Heart right ventricle (tissue), 16 donors: ENCODE results near the gene SRP68. TPM values are rescaled to one million over a fixed set of nuclear protein-coding genes. Genes with fewer than 3 reads are reported as not detected.
A peak's percentile ranks its signal among the peaks of the same experiment; 100 is the strongest.

Experiments used
- ATAC-seq, 8 donors: fragments of 200-7000 bp; cut with Tn5 transposase; one replicate each; pipeline ENCODE4 v1.9.1; 2020; ENCODE audit warnings: mild to moderate bottlenecking in 8 of 8, moderate library complexity in 8 of 8, moderate number of reproducible peaks in 1 of 8
- DNase-seq, 2 donors: peaks; one replicate each; pipeline ENCODE4 v3.0.0-alpha.2; 2020
- H3K27ac ChIP-seq, 10 donors: fragments of 200-600 bp; sonication (generic) in 2 of 10; one replicate each; pipeline versions ENCODE4 v1.5.0 to v1.8.0; 2020 to 2022; ENCODE audit warnings: mild to moderate bottlenecking in 3 of 10
- H3K27me3 ChIP-seq, 7 donors: fragments of 200-600 bp; one replicate each; pipeline ENCODE4 v1.8.0; 2021 to 2022; ENCODE audit warnings: mild to moderate bottlenecking in 2 of 7
- H3K36me3 ChIP-seq, 9 donors: fragments of 200-600 bp; sonication (generic) in 1 of 9; one replicate each; pipeline versions ENCODE4 v1.5.0 to v1.8.0; 2020 to 2022; ENCODE audit warnings: mild to moderate bottlenecking in 2 of 9
- H3K4me1 ChIP-seq, 9 donors: fragments of 200-600 bp; sonication (generic) in 1 of 9; one replicate each; pipeline versions ENCODE4 v1.5.0 to v1.8.0; 2020 to 2022; ENCODE audit warnings: mild to moderate bottlenecking in 4 of 9
- H3K4me3 ChIP-seq, 10 donors: fragments of 200-600 bp; sonication (generic) in 2 of 10; one replicate each; pipeline versions ENCODE4 v1.5.0 to v1.8.0; 2020 to 2022; ENCODE audit warnings: mild to moderate bottlenecking in 7 of 10, moderate library complexity in 2 of 10
- H3K9me3 ChIP-seq, 11 donors: fragments of 200-600 bp in 10 of 11; sonication (generic) in 2 of 11; one replicate each; pipeline versions ENCODE4 v1.5.0 to v1.8.0; 2013 to 2022; ENCODE audit warnings: mild to moderate bottlenecking in 2 of 11, control low read depth in 1 of 11, moderate library complexity in 1 of 11
- CTCF ChIP-seq, 9 donors: fragments of 200-600 bp; sonication (generic) in 2 of 9; IDR thresholded peaks; one replicate each; pipeline versions ENCODE4 v1.5.0 to v1.8.0; 2021 to 2022; ENCODE audit warnings: antibody characterized with exemption in 9 of 9, mild to moderate bottlenecking in 5 of 9, moderate library complexity in 1 of 9
- WGBS, 2 donors: extraction: QIAGEN DNeasy Blood & Tissue Kit; methylation state at CpG; one replicate each; pipeline ENCODE4 v1.1.7; 2013; ENCODE audit warnings: inconsistent platforms in 1 of 2; 5-methylcytosine and 5-hydroxymethylcytosine counted together
- intact Hi-C, 10 donors: fragments of 100-400 bp; cut with DNase I; formaldehyde crosslinking; loops; one replicate each; pipeline versions ENCODE4 v1.11.1 to v1.14.2; 2022
- polyA plus RNA-seq, 2 donors: library from polyadenylated mRNA; stranded (reverse); fragments of 200-250 nt; gene quantifications; one replicate each; pipeline ENCODE4 v1.2.3, GENCODE V29; 2013
- total RNA-seq, 10 donors: library from RNA; stranded (reverse); fragmentation: NEBNext Ultra II Directional in 3 of 10; extraction: Animal tissue kit (Norgen Biotek cat#: 25700) in 3 of 10; gene quantifications; one replicate each; pipeline versions ENCODE4 v1.2.1 to v1.2.4, GENCODE V29; 2021 to 2023
- donor health status: Arrhythmogenic right ventricular cardiomyopathy.
- donor health status: ischemic (EF 13 %, LVEDD 7.1; RV severe dilation, severe dysfunction).
- donor health status: healthy with polysubstance abuse.
- donor health status: DM: no; HTN: yes; CAD: no.
- donor health status: DM: no; HTN: no; CAD: no.
- donor health status: ischemic (EF 25% LVEDD 6.9; RV normal size, moderate dysfunction).
- donor health status: ischemic (EF 25% LVEDD 5.7; RV mildly dilated, moderate dysfunction).
- donor health status: healthy.
- donor health status: DM: yes; HTN: yes; CAD: no.
- donor health status: Ischemic cardiomyopathy.
- donor health status: ischemic (EF 35%, LVEDD 5.7; RV mildly dilated, moderate dysfunction).
- donor health status: nonischemic (EF 11% LVEDD 7.7; RV severe dilation, severe dysfunction).
- donor health status: DM: yes; HTN: yes; CAD: no.
- donor health status: PGD.
- donor health status: ischemic (EF 29% LVEDD 5.4; RV normal size, mild dysfunction).
- donor health status: nonischemic (EF 23%, LVEDD 6.1; RV moderate dilation, normal function).

Gene SRP68
- total and polyA plus RNA-seq, 12 donors: 26.2 to 69.7 (median 61.7) TPM

DNA sequence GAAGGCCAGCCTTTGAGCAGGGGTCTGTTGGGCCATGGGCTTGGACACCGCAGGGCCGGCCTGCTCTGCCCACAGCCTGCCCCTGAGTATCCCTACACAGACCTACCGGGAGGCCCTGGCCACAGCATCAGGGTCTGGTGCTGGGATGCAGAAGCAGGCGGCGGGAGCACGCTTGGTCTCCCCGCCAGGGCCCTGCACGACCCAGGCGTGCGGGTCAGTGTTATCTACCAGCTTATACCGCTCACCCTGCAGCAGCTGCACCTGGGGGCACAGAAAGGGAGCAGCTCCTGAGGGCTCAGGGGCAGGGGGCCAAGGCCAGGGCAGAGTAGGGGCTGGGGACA, 54.0 kb downstream of the SRP68 start:
- intact Hi-C loops: loop anchor here in 8 of 10 donors (10.0 kb wide), 3 partner anchors 166 to 276 kb away; no protein-coding TSS in a partner anchor
- no peak for DNase-seq

DNA sequence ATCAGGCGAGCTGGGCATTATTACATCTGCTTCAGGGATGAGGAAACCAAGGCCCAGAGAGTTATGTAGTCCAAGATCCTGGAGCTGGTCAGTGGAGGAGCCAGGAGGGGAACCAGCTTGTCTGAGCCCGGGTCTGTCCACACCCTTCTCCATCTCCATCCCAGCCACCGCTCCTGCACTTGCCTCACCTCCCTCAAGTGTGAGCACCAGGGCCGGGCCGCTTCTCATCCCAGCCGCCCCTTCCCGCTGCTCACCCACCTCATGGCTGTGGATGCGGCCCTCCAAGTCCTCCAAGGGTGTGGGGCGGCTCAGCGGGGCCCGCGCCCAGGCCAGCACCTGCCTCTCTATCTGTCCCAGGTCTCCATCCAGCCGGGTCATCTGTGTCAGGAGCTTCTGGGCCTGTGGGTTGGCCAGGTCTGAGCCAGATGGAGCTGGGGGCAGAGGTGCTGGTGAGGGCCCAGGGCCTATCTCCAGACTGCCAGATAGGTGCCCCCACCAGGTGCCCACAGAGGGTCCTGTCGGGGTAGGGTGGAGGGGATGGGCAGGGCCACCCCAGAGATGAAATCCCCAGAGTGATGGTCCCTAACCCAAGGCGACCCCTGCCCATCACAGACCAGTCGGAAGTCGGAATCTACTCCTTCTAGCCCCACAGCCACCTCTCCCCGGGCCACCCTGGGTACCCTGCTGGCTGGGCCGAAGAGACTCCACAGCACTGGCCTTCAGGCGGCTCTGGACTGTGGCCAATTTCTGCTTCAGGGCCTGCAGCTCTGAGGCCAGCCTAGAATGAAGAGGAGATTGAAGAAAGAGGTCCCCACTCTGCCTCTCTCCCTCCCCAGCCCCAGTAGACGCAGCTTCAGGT, 54.6 kb downstream of the SRP68 start:
- 91 to 92% methylated on average over 21 of the region's 21 CpGs for WGBS, 2 donors

More for the DNA sequence above, 54.0 kb downstream of the SRP68 start:
- no peak for TF ChIP-seq CTCF (IDR thresholded peaks at IDR 0.05)
- 80 to 94% methylated on average over 11 of the region's 11 CpGs for WGBS, 2 donors
- no peak overlapping the region for H3K4me3 ChIP-seq
- H3K9me3 ChIP-seq: no peaks in the 10 kb centered on the region
- no peak overlapping the region for H3K27ac ChIP-seq
- no peaks in the 10 kb centered on the region for H3K36me3 ChIP-seq
- ATAC-seq: no peak
- peaks cover 0 to 20% (median 0%) of the 10 kb centered on the region in 7 donors for H3K27me3 ChIP-seq
- H3K4me1 ChIP-seq: peaks cover 0 to 6% (median 4%) of the 10 kb centered on the region in 9 donors

DNA sequence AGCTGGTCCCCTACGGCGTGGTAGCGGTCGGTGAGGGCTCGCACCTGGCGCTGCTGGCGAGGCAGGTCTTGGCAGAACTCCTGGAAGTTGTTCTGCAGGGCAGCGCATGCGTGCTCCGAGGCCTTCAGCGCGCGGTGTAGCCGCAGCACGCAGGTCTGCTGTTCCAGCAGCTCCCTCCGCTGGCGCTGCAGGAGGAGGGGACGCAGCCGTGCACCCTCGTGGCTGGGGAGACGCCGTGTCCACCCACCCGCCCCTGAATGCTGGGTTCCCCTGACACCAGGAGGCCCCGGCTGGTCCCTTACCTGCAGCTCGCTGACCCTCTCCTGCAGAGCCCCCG, 57.4 kb downstream of the SRP68 start:
- Histone ChIP-seq H3K27me3 (peaks cover 0 to 14% (median 0%) of the 10 kb centered on the region in 7 donors), H3K9me3 (no peaks in the 10 kb centered on the region), H3K4me3 (no peak overlapping the region), H3K36me3 (no peaks in the 10 kb centered on the region), H3K27ac (no peak overlapping the region), H3K4me1 (peaks cover 0 to 6% (median 4%) of the 10 kb centered on the region in 9 donors)
- ATAC-seq (peak in 1 of 8 donors; percentile 11), DNase-seq (no peak)
- WGBS, 2 donors: 80 to 82% methylated on average over 26 of the region's 26 CpGs
- intact Hi-C loops: loop anchor here in 8 of 10 donors (5.0 to 10.0 kb wide), 4 partner anchors 170 to 282 kb away; no protein-coding TSS in a partner anchor
- no peak for TF ChIP-seq CTCF (IDR thresholded peaks at IDR 0.05)

More for the DNA sequence above, 54.6 kb downstream of the SRP68 start:
- no peak overlapping the region for H3K27ac ChIP-seq
- H3K4me3 ChIP-seq: no peak overlapping the region
- intact Hi-C loops: loop anchor here in 8 of 10 donors (10.0 kb wide), 3 partner anchors 167 to 277 kb away; no protein-coding TSS in a partner anchor
- ATAC-seq: no peak
- H3K27me3 ChIP-seq: peaks cover 0 to 20% (median 0%) of the 10 kb centered on the region in 7 donors
- no peaks in the 10 kb centered on the region for H3K36me3 ChIP-seq
- peaks cover 0 to 6% (median 4%) of the 10 kb centered on the region in 9 donors for H3K4me1 ChIP-seq
- TF ChIP-seq CTCF (IDR thresholded peaks at IDR 0.05): no peak
- DNase-seq: no peak
- no peaks in the 10 kb centered on the region for H3K9me3 ChIP-seq

GRCh38 chr17:76014100-76014924, 58.0 kb downstream of the SRP68 start:
- peaks cover 0 to 6% (median 4%) of the 10 kb centered on the region in 9 donors for H3K4me1 ChIP-seq
- WGBS, 2 donors: 25 to 26% methylated on average over 19 of the region's 19 CpGs
- no peak overlapping the region for H3K27ac ChIP-seq
- no peaks in the 10 kb centered on the region for H3K9me3 ChIP-seq
- H3K4me3 ChIP-seq: no peak overlapping the region
- no peaks in the 10 kb centered on the region for H3K36me3 ChIP-seq
- intact Hi-C loops: loop anchor here in 8 of 10 donors (5.0 to 10.0 kb wide), 4 partner anchors 170 to 283 kb away; no protein-coding TSS in a partner anchor
- peaks cover 0 to 11% (median 0%) of the 10 kb centered on the region in 7 donors for H3K27me3 ChIP-seq
- peak; percentile 89 to 98 (median 95) for TF ChIP-seq CTCF (IDR thresholded peaks at IDR 0.05)
- peak; percentile 54 to 68 for DNase-seq
- peak; percentile 65 to 88 (median 82) for ATAC-seq
